Neural progenitor cell (in vitro differentiated cells): Measurements from ENCODE around the gene NATD1. TPM values are rescaled to one million over a fixed set of nuclear protein-coding genes. Genes with fewer than 3 reads are reported as not detected.
A peak's percentile ranks its signal among the peaks of the same experiment; 100 is the strongest.

Experiments
- DNase-seq: peaks from one replicate; pipeline ENCODE4 v3.0.0-alpha.2; 2016; ENCODE audit warnings: low spot score
- H2AFZ ChIP-seq: fragments of 200-600 bp; sonication (generic); replicated peaks from 2 replicates; pipeline ENCODE4 v1.6.1; 2016; ENCODE audit warnings: antibody characterized with exemption
- H3F3A ChIP-seq: fragments of 200-600 bp; sonication (generic); 2 replicates; pipeline ENCODE4 v1.6.1; 2016; ENCODE audit warnings: antibody characterized with exemption, low read depth
- H3K27ac ChIP-seq: fragments of 200-600 bp; sonication (generic); 2 replicates; pipeline ENCODE4 v1.5.1; 2016; ENCODE audit warnings: mild to moderate bottlenecking
- H3K27me3 ChIP-seq: fragments of 200-600 bp; sonication (generic); 2 replicates; pipeline ENCODE4 v1.6.1; 2016; ENCODE audit warnings: mild to moderate bottlenecking, moderate library complexity
- H3K36me3 ChIP-seq: fragments of 200-600 bp; sonication (generic); 2 replicates; pipeline ENCODE4 v1.5.1; 2016
- H3K4me1 ChIP-seq: fragments of 200-600 bp; sonication (generic); 2 replicates; pipeline ENCODE4 v1.6.1; 2016; ENCODE audit warnings: mixed run types
- H3K4me2 ChIP-seq: fragments of 200-600 bp; sonication (generic); 2 replicates; pipeline ENCODE4 v1.6.1; 2016
- H3K4me3 ChIP-seq: fragments of 200-600 bp; sonication (generic); 2 replicates; pipeline ENCODE4 v1.5.1; 2016
- H3K79me2 ChIP-seq: fragments of 200-600 bp; sonication (generic); 2 replicates; pipeline ENCODE4 v1.6.1; 2016; ENCODE audit warnings: low read depth
- H3K9ac ChIP-seq: fragments of 200-600 bp; sonication (generic); 2 replicates; pipeline ENCODE4 v1.6.1; 2016
- H3K9me3 ChIP-seq: fragments of 200-600 bp; sonication (generic); 2 replicates; pipeline ENCODE4 v1.5.1; 2016; ENCODE audit warnings: low read depth
- H4K20me1 ChIP-seq: fragments of 200-600 bp; sonication (generic); 2 replicates; pipeline ENCODE4 v1.6.1; 2016; ENCODE audit warnings: low read depth
- H3K27ac Mint-ChIP-seq: 3 replicates; pipeline ENCODE4 v1.8.0; 2021; ENCODE audit warnings: mixed read lengths
- H3K27me3 Mint-ChIP-seq: 2 replicates; pipeline ENCODE4 v1.8.0; 2022; ENCODE audit warnings: low read depth, mild to moderate bottlenecking, inconsistent platforms, moderate library complexity, mixed read lengths; ENCODE audit not compliant: insufficient read depth
- H3K36me3 Mint-ChIP-seq: 3 replicates; pipeline ENCODE4 v1.8.0; 2021; ENCODE audit warnings: mixed read lengths
- H3K4me1 Mint-ChIP-seq: 3 replicates; pipeline ENCODE4 v1.8.0; 2021; ENCODE audit warnings: mixed read lengths
- H3K4me3 Mint-ChIP-seq: 3 replicates; pipeline ENCODE4 v1.8.0; 2021; ENCODE audit warnings: mild to moderate bottlenecking, moderate library complexity, mixed read lengths
- H3K9me3 Mint-ChIP-seq: 3 replicates; pipeline ENCODE4 v1.8.0; 2020; ENCODE audit warnings: mixed read lengths
- EZH2 ChIP-seq: fragments of 200-600 bp; sonication (generic); IDR thresholded peaks from 2 replicates; pipeline ENCODE4 v1.6.1; 2017; ENCODE audit warnings: antibody characterized with exemption, mild to moderate bottlenecking, moderate library complexity
- EZH2phosphoT487 ChIP-seq: fragments of 200-600 bp; sonication (generic); IDR thresholded peaks from 2 replicates; pipeline ENCODE4 v1.6.1; 2017; ENCODE audit warnings: antibody characterized with exemption
- total RNA-seq: library from RNA; depleted of rRNA; stranded (reverse); fragments of >200 nt; gene quantifications from 2 replicates; pipeline ENCODE4 v1.2.3, GENCODE V29; 2015; ENCODE audit warnings: low replicate concordance
- TF ChIP-seq, protein P1 (sequence below): fragments of 200-600 bp; sonication (generic); IDR thresholded peaks from 2 replicates; pipeline ENCODE4 v1.5.1; 2017; ENCODE audit warnings: antibody characterized with exemption, mild to moderate bottlenecking

Gene NATD1
- total RNA-seq, 1 donor from 2014 or later = 4.3 TPM

DNA sequence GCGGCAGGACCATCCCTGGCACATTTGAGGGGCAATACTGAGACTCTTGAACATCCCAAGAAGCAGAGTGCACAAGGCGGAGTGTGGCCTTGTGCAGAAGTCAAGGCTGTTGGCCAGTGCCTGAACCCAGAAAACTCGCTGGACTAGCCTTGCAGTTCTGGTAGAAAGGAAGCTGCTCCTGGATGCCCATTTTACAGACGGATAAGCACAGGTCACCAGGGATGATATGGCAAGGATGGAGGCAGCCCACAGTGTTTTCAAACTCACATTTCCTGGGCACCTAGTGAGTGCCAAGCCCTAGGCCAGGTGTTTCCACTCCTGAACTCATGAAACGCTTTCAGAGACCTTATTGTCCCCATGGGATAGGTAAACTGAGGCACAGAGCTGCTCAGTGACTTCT is 29.6 kb upstream of the NATD1 start:
- no peak overlapping the region for H3K4me3 ChIP-seq
- no peak overlapping the region for H3K4me2 ChIP-seq
- peaks cover 20% of the 10 kb centered on the region for H3K4me1 ChIP-seq
- no peaks in the 10 kb centered on the region for H3K9me3 ChIP-seq
- no peaks in the 10 kb centered on the region for H3K9me3 Mint-ChIP-seq
- TF ChIP-seq EZH2phosphoT487 = no peak
- TF ChIP-seq, protein P1, sequence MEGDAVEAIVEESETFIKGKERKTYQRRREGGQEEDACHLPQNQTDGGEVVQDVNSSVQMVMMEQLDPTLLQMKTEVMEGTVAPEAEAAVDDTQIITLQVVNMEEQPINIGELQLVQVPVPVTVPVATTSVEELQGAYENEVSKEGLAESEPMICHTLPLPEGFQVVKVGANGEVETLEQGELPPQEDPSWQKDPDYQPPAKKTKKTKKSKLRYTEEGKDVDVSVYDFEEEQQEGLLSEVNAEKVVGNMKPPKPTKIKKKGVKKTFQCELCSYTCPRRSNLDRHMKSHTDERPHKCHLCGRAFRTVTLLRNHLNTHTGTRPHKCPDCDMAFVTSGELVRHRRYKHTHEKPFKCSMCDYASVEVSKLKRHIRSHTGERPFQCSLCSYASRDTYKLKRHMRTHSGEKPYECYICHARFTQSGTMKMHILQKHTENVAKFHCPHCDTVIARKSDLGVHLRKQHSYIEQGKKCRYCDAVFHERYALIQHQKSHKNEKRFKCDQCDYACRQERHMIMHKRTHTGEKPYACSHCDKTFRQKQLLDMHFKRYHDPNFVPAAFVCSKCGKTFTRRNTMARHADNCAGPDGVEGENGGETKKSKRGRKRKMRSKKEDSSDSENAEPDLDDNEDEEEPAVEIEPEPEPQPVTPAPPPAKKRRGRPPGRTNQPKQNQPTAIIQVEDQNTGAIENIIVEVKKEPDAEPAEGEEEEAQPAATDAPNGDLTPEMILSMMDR = no peak
- TF ChIP-seq EZH2 = no peak
- no peak overlapping the region for H3K27ac Mint-ChIP-seq
- H4K20me1 ChIP-seq = peaks cover 14% of the 10 kb centered on the region
- H3K36me3 Mint-ChIP-seq = no peaks in the 10 kb centered on the region
- no peaks in the 10 kb centered on the region for H3K79me2 ChIP-seq
- H3K9ac ChIP-seq = no peak overlapping the region
- H3K36me3 ChIP-seq = no peaks in the 10 kb centered on the region
- H3K27me3 ChIP-seq = peaks cover 64% of the 10 kb centered on the region
- H3K27ac ChIP-seq = no peak overlapping the region
- no peak overlapping the region for H2AFZ ChIP-seq
- H3K27me3 Mint-ChIP-seq = peaks cover 20% of the 10 kb centered on the region
- H3K4me1 Mint-ChIP-seq = peaks cover 26% of the 10 kb centered on the region
- DNase-seq = no peak
- peaks cover 5% of the 10 kb centered on the region for H3F3A ChIP-seq
- H3K4me3 Mint-ChIP-seq = peak overlapping the region; percentile 76

DNA sequence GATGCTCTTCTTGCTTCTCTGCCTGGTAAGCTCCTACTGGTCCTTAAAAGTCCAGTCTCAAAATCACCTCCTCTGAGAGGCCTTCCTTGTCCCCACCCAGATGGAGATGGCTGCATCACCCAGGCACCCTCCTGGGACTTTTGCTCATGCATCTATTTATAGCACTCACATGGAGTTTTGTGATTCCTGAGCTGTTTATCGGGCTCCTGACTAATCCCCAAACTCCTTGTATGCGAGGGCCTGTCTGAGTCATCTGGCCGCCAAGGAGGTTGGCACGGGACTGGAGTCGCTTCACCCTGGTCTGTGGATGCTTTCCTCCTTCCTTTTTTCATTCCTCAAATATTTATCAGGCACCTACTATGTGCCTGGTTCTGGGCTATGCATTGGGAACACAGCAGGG is 29.0 kb upstream of the NATD1 start:
- no peak overlapping the region for H3K27ac Mint-ChIP-seq

DNA sequence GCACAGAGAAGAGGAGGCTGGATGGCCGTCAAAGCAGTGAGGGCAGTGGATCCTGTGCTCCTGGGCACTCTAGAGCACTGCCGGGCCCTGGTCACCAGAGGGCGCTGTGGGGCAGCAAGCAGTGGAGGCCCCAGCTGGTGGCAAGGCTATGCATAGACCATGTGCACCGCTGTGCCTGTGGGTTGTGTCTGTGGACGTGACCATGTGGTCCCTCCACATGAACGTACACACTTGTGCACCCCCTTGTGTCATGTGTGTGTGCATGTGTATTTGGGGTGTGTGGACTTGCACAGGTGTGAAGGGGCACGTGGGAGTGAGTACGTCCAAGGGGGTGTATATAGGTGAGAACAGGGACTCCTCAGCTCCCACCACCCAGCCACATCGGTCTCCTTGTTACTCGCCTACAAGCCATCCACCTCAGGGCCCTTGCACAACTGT is 26.9 kb upstream of the NATD1 start:
- Histone ChIP-seq H2AFZ (no peak overlapping the region), H3K27ac (no peak overlapping the region), H3K9ac (no peak overlapping the region), H3K79me2 (no peaks in the 10 kb centered on the region), H3K36me3 (no peaks in the 10 kb centered on the region), H3K27me3 (peaks cover 80% of the 10 kb centered on the region), H3F3A (no peaks in the 10 kb centered on the region), H3K9me3 (no peaks in the 10 kb centered on the region), H4K20me1 (peaks cover 2% of the 10 kb centered on the region), H3K4me1 (peaks cover 2% of the 10 kb centered on the region), H3K4me2 (no peak overlapping the region), H3K4me3 (no peak overlapping the region)
- DNase-seq = peak; percentile 87
- peak overlapping the region; percentile 22 for H3K4me3 Mint-ChIP-seq
- TF ChIP-seq, protein P1 = peak; percentile 96
- TF ChIP-seq EZH2phosphoT487 = no peak
- H3K9me3 Mint-ChIP-seq = peaks cover 3% of the 10 kb centered on the region
- no peaks in the 10 kb centered on the region for H3K36me3 Mint-ChIP-seq
- H3K4me1 Mint-ChIP-seq = peaks cover 12% of the 10 kb centered on the region
- no peak overlapping the region for H3K27ac Mint-ChIP-seq
- peaks cover 21% of the 10 kb centered on the region for H3K27me3 Mint-ChIP-seq

More for the DNA sequence above, 29.0 kb upstream of the NATD1 start:
- Histone ChIP-seq H3K79me2 (no peaks in the 10 kb centered on the region), H3K27ac (no peak overlapping the region), H3K4me2 (no peak overlapping the region), H3K4me3 (no peak overlapping the region), H3K27me3 (peaks cover 70% of the 10 kb centered on the region), H3K9ac (no peak overlapping the region), H2AFZ (no peak overlapping the region), H3K9me3 (no peaks in the 10 kb centered on the region), H4K20me1 (peaks cover 14% of the 10 kb centered on the region), H3F3A (peaks cover 5% of the 10 kb centered on the region), H3K36me3 (no peaks in the 10 kb centered on the region), H3K4me1 (peaks cover 20% of the 10 kb centered on the region)
- TF ChIP-seq, protein P1 = no peak
- TF ChIP-seq EZH2 (no peak), EZH2phosphoT487 (no peak)
- Mint-ChIP-seq H3K9me3 (peaks cover 2% of the 10 kb centered on the region), H3K4me3 (no peak overlapping the region), H3K4me1 (peaks cover 26% of the 10 kb centered on the region), H3K36me3 (no peaks in the 10 kb centered on the region), H3K27me3 (peaks cover 23% of the 10 kb centered on the region)
- no peak for DNase-seq
